ENCODE results near the gene SLC25A25.
"Not testable (repeated sequence)": the region's sequence is repeated elsewhere in the genome, so short reads cannot be mapped to it uniquely, and the experiment has no call there.

Gene SLC25A25

DNA sequence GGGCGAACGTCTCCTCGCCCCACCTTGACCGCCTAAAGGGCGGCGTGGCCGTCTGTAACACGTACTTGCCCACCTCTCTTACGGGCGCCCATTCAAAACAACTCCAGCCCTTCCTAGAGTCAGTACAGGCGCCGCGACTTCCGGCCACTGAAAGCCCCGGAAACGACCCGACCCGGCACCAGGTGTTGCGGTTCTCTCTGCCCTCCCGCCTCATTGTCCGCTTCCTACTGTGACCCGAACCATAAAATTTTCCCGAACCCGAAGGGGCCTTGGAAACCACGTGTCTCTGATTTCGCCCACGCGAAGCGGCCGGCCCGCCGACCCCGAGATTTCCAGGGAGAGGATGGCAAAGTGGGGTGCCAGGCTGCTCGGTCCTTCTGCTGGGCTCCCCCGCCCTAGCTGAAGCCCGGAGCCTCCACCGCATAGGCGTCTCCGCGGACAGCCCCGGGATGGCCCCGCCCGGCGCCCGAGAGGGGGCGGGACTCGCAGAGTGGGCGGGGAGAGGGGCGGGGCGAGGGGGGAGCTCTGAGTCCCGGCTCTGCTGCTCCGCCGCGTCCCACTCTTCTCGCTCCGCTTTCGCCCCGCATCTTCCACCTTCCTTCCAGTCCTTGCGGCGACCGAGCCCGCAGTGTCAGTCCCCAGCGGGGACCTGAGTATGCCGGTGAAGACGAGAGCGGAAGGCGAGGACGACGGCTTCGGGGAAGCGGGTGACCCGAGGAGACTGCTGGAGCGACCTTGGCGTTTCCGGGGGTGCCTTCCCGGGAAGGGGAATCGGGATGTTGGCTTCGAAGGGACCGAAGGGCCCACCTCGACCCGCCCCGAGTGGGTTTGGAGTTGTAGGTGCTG, 60.2 kb downstream of the SLC25A25 start:
- Histone ChIP-seq H3K9ac (ENCODE audit: low read length) (peak overlapping the region; percentile 89), H3K27me3 (ENCODE audit: control insufficient read depth, insufficient read depth, low read length) (peaks cover 10% of the 10 kb centered on the region), H3K4me1 (ENCODE audit: control insufficient read depth, low read depth, low read length) (peaks cover 5% of the 10 kb centered on the region), H3K4me3 (ENCODE audit: low read length) (peak overlapping the region; percentile 84), H3K9me3 (ENCODE audit: control insufficient read depth, low read depth, low read length) (no peaks in the 10 kb centered on the region), H3K36me3 (ENCODE audit: control insufficient read depth, low read depth, low read length) (peaks cover 7% of the 10 kb centered on the region), H3K27ac (ENCODE audit: low read length) (peak overlapping the region; percentile 81)

DNA sequence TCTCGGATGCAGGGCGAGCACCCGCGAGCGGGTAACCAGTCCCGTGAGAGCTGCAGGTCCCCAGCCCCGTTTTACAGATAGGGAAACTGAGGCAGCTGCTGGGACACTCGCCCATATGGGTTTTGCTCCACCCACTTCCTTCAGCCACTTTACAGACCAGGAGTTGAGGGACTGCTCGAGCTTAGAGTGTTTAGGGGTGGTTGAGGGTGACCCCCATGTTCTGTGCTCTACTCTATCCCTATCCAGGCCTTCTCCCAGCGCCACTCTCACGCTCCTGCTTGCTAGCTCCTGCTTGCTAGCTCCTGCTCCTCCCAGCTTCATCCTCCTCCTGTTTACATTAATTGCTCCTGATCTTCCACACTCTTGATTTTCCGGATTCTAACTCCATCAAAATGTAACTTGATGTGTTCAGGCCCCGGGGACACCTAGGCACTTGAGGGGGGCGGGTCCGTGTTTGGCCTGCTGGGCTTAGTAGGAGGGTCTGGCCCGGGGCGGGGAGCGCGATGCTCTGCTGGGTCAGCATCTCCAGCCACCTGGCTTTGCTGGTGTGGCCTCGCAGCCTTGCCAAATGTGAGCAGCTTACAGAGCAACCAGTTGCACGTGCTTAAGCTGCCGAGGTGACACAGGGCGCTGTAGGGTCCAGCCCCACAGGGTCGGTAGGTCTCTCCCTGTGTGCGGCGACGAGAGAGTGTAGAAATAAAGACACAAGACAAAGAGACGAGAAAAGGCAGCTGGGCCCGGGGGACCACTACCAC, 61.0 kb downstream of the SLC25A25 start:
- peak overlapping the region; percentile 84 for H3K4me3 ChIP-seq (ENCODE audit: low read length)
- H3K27ac ChIP-seq (ENCODE audit: low read length) = no peak overlapping the region

DNA sequence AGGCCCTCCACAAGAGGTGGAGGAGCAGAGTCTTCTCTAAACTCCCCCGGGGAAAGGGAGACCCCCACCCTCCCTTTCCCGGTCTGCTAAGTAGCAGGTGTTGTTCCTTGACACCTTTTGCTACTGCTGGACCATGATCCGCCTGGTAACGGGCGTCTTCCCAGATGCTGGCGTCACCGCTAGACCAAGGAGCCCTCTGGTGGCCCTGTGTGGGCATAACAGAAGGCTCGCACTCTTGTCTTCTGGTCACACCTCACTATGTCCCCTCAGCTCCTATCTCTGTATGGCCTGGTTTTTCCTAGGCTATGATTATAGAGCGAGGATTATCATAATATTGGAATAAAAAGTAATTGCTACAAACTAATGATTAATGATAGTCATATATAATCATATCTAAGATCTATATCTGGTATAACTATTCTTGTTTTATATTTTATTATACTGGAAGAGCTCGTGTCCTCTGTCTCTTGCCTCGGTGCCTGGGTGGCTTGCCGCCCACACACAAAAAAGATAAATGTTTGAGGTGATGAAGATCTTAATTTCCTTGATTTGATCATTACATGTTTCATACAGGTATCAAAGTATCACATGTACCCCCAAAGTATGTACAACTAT, 62.1 kb downstream of the SLC25A25 start:
- H3K36me3 ChIP-seq (ENCODE audit: control insufficient read depth, low read depth, low read length); H3K9me3 ChIP-seq (ENCODE audit: control insufficient read depth, low read depth, low read length); H3K27ac ChIP-seq (ENCODE audit: low read length); H3K27me3 ChIP-seq (ENCODE audit: control insufficient read depth, insufficient read depth, low read length); H3K4me1 ChIP-seq (ENCODE audit: control insufficient read depth, low read depth, low read length); H3K9ac ChIP-seq (ENCODE audit: low read length); H3K4me3 ChIP-seq (ENCODE audit: low read length): not testable (repeated sequence)

More for the DNA sequence above, 61.0 kb downstream of the SLC25A25 start:
- Histone ChIP-seq H3K4me1 (ENCODE audit: control insufficient read depth, low read depth, low read length) (peaks cover 5% of the 10 kb centered on the region), H3K36me3 (ENCODE audit: control insufficient read depth, low read depth, low read length) (no peaks in the 10 kb centered on the region), H3K27me3 (ENCODE audit: control insufficient read depth, insufficient read depth, low read length) (peaks cover 10% of the 10 kb centered on the region), H3K9ac (ENCODE audit: low read length) (no peak overlapping the region), H3K9me3 (ENCODE audit: control insufficient read depth, low read depth, low read length) (no peaks in the 10 kb centered on the region)

- H3K36me3 ChIP-seq (ENCODE audit: control insufficient read depth, low read depth, low read length); H3K9ac ChIP-seq (ENCODE audit: low read length); H3K27me3 ChIP-seq (ENCODE audit: control insufficient read depth, insufficient read depth, low read length); H3K4me3 ChIP-seq (ENCODE audit: low read length); H3K9me3 ChIP-seq (ENCODE audit: control insufficient read depth, low read depth, low read length); H3K4me1 ChIP-seq (ENCODE audit: control insufficient read depth, low read depth, low read length); H3K27ac ChIP-seq (ENCODE audit: low read length): not testable (repeated sequence)
These were observed 62.6 kb downstream of the SLC25A25 start for GRCh38 chr9:128130651-128131050.

DNA sequence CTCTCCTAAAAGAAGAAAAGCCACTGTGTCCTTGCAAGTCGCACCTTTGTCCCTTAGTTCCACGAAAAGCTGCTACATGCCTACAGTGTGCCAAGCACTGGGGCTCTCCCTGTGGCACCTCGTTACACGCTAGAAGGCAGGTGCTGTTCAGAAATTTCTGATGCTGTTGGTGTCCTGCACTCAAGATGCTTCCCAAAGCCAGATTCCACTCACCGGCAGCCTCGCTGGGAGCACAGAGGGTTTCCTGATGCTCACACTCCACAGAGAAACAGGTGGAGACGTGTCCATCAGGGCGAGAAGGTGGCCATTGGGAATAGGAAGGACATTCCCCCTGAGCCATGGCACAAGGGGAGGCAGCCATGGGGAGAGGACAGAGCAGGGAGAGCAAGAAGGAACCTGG, 63.3 kb downstream of the SLC25A25 start:
- not testable (repeated sequence) for H3K9me3 ChIP-seq (ENCODE audit: control insufficient read depth, low read depth, low read length); H3K27ac ChIP-seq (ENCODE audit: low read length); H3K36me3 ChIP-seq (ENCODE audit: control insufficient read depth, low read depth, low read length); H3K4me1 ChIP-seq (ENCODE audit: control insufficient read depth, low read depth, low read length); H3K4me3 ChIP-seq (ENCODE audit: low read length); H3K27me3 ChIP-seq (ENCODE audit: control insufficient read depth, insufficient read depth, low read length); H3K9ac ChIP-seq (ENCODE audit: low read length)

DNA sequence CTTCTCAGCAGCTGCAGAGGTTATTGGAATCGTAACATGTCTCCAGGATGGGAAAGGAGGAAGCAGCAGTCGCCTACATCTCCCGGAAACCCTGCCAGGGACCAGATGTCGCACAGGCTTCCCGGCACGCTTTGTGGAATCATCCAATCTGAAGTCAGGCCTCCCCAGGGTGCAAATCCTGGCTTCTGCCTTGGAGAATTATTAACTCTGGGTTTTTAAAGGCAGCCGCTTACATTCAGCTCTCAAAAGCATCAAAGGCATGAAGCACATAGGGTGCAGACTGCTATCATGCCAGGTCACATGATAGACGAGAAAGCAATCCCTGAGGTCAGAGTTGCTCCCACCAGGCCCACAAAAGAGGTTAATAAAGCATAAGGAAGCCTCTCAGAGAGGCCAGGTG, 64.1 kb downstream of the SLC25A25 start:
- not testable (repeated sequence) for H3K9me3 ChIP-seq (ENCODE audit: control insufficient read depth, low read depth, low read length); H3K4me1 ChIP-seq (ENCODE audit: control insufficient read depth, low read depth, low read length); H3K36me3 ChIP-seq (ENCODE audit: control insufficient read depth, low read depth, low read length); H3K27me3 ChIP-seq (ENCODE audit: control insufficient read depth, insufficient read depth, low read length); H3K9ac ChIP-seq (ENCODE audit: low read length); H3K27ac ChIP-seq (ENCODE audit: low read length); H3K4me3 ChIP-seq (ENCODE audit: low read length)

DNA sequence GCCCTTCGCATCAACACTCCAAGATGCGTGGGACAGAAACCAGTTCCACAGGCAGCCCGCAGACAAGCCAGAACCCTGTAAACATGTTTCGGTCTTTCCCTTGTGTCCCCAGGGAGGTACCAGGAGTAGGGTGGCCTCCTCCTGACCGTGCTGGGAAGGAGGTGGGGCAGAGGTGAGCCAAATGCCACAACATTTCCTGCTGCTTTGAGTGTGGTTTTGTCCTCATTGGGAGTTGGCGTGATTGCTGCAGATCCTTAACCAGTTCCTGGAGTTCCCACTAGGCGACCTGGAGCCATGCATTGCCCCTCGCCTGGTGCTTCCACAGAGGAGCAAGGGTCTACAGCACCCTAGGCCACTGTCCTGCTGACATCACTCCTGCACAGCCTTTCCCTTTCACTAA, 67.5 kb downstream of the SLC25A25 start:
- not testable (repeated sequence) for H3K27ac ChIP-seq (ENCODE audit: low read length); H3K9me3 ChIP-seq (ENCODE audit: control insufficient read depth, low read depth, low read length); H3K4me3 ChIP-seq (ENCODE audit: low read length); H3K27me3 ChIP-seq (ENCODE audit: control insufficient read depth, insufficient read depth, low read length); H3K9ac ChIP-seq (ENCODE audit: low read length); H3K4me1 ChIP-seq (ENCODE audit: control insufficient read depth, low read depth, low read length); H3K36me3 ChIP-seq (ENCODE audit: control insufficient read depth, low read depth, low read length)

GRCh38 chr9:128136816-128137793, 69.1 kb downstream of the SLC25A25 start:
- Histone ChIP-seq H3K27me3 (ENCODE audit: control insufficient read depth, insufficient read depth, low read length) (no peaks in the 10 kb centered on the region), H3K9me3 (ENCODE audit: control insufficient read depth, low read depth, low read length) (no peaks in the 10 kb centered on the region), H3K36me3 (ENCODE audit: control insufficient read depth, low read depth, low read length) (no peaks in the 10 kb centered on the region), H3K27ac (ENCODE audit: low read length) (no peak overlapping the region), H3K9ac (ENCODE audit: low read length) (no peak overlapping the region), H3K4me3 (ENCODE audit: low read length) (no peak overlapping the region), H3K4me1 (ENCODE audit: control insufficient read depth, low read depth, low read length) (no peaks in the 10 kb centered on the region)

DNA sequence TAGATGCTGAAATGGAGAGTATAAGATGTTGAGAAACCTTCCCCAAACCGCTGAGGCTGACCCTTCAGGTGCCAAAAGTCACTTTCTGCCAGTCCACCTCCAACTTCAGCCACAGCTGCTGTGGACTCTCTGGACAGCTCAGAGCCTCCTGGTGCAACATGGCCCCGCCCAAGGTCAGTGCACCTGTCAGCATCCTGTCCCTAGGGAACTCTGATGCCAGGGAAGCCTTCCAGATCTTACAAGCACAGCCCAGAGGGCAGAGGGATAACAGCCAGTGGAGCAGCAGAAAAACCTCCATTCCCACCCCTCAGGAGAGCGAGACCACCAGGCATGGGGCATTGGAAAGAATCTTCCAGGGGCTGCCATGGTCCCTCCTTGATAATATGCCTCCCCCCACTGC, 70.0 kb downstream of the SLC25A25 start:
- Histone ChIP-seq H3K27me3 (ENCODE audit: control insufficient read depth, insufficient read depth, low read length) (no peaks in the 10 kb centered on the region), H3K9me3 (ENCODE audit: control insufficient read depth, low read depth, low read length) (no peaks in the 10 kb centered on the region), H3K36me3 (ENCODE audit: control insufficient read depth, low read depth, low read length) (no peaks in the 10 kb centered on the region), H3K9ac (ENCODE audit: low read length) (no peak overlapping the region), H3K27ac (ENCODE audit: low read length) (no peak overlapping the region), H3K4me1 (ENCODE audit: control insufficient read depth, low read depth, low read length) (no peaks in the 10 kb centered on the region), H3K4me3 (ENCODE audit: low read length) (no peak overlapping the region)

DNA sequence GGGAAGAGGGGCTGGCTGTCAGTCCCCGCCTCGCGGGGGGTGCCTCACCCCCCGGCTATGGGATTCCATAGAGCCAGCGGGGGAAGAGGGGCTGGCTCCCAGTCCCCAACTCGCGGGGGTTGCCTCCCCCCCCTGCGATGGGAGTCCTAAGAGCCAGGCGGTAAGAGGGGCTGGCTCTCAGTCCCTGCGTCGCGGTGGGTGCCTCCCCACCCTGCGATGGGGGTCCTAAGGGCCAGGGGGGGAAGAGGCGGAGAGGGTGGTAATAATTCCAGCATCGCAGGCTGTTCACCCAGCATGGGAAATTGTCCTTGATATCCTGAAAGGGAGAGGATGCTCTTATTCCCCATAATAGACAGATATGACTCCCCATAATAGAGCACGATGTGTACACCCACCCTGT, 71.6 kb downstream of the SLC25A25 start:
- Histone ChIP-seq H3K27me3 (ENCODE audit: control insufficient read depth, insufficient read depth, low read length) (no peaks in the 10 kb centered on the region), H3K4me3 (ENCODE audit: low read length) (no peak overlapping the region), H3K9ac (ENCODE audit: low read length) (no peak overlapping the region), H3K9me3 (ENCODE audit: control insufficient read depth, low read depth, low read length) (no peaks in the 10 kb centered on the region), H3K27ac (ENCODE audit: low read length) (no peak overlapping the region), H3K36me3 (ENCODE audit: control insufficient read depth, low read depth, low read length) (no peaks in the 10 kb centered on the region), H3K4me1 (ENCODE audit: control insufficient read depth, low read depth, low read length) (no peaks in the 10 kb centered on the region)

GRCh38 chr9:128141604-128142003, 73.6 kb downstream of the SLC25A25 start:
- H3K4me3 ChIP-seq (ENCODE audit: low read length) = no peak overlapping the region
- no peaks in the 10 kb centered on the region for H3K9me3 ChIP-seq (ENCODE audit: control insufficient read depth, low read depth, low read length)
- H3K27me3 ChIP-seq (ENCODE audit: control insufficient read depth, insufficient read depth, low read length) = no peaks in the 10 kb centered on the region
- no peak overlapping the region for H3K9ac ChIP-seq (ENCODE audit: low read length)
- H3K4me1 ChIP-seq (ENCODE audit: control insufficient read depth, low read depth, low read length) = no peaks in the 10 kb centered on the region
- H3K36me3 ChIP-seq (ENCODE audit: control insufficient read depth, low read depth, low read length) = no peaks in the 10 kb centered on the region
- H3K27ac ChIP-seq (ENCODE audit: low read length) = no peak overlapping the region
